HG03571 (cell line): ENCODE data around the gene FSD2.

Source experiments
- ATAC-seq: cut with Tn5 transposase; IDR thresholded peaks from one replicate; pipeline ENCODE4 v1.9.1; 2021; ENCODE audit not compliant: unreplicated experiment

The FSD2 gene

DNA sequence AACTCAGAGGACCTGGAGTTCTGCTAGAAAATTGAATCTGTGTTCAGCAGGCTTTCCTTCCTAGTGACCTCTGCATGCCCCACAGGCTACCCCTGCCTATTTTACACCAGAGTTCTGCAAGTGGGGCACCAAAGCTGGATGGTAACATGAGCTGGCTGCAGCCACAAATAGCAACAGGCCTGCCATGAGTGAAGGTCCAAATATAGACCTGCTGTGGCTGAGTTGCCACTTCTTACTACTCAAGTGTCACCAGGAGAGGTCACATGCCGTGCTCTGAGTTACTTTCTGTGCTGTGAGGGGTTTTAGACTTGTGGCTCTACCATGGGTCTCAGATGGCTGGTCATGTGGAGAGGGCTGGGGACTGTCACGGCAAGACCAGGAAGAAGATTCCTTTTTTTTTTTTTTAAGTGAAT, at the start of gene FSD2:
FSD2 (minus strand) TSS at position 76 of the 413 bp plus-strand sequence. CDS start 18,679 bp downstream, outside the sequence.
- ATAC-seq, result peak; percentile 57

GRCh38 chr15:82854554-82854953, 48.7 kb upstream of the FSD2 start:
- no peak for ATAC-seq

DNA sequence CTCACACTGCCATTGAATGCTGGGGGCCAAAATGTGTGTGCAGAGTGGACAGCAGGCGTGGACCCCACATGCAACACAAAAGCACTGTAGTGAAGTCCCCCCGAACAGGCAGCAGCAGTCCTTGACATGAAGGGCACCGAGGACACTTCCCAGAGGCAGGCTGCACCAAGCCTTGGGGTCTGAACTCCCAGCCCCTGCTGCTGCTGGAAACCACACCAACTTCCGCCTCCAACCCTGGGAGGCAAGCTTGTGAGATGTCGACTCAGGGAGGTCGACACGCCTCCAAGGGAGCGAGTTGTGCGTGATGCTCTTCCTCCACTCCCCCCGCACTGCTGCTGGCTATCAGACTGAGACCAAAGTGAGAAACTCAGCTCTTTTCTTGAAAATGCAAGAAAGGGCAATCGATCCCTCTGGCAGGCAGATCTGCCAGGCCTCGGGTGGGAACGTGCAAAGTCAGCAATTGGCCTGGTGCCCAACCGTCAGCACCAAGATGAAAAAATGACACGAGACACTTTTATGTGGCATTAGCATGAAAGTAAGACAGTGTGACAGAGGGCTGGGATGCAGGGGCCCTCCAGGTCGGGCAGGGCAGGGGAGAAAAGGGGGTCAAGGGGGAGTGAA, 47.2 kb upstream of the FSD2 start:
- no peak for ATAC-seq

GRCh38 chr15:82851981-82852511, 46.2 kb upstream of the FSD2 start:
- ATAC-seq, result no peak

DNA sequence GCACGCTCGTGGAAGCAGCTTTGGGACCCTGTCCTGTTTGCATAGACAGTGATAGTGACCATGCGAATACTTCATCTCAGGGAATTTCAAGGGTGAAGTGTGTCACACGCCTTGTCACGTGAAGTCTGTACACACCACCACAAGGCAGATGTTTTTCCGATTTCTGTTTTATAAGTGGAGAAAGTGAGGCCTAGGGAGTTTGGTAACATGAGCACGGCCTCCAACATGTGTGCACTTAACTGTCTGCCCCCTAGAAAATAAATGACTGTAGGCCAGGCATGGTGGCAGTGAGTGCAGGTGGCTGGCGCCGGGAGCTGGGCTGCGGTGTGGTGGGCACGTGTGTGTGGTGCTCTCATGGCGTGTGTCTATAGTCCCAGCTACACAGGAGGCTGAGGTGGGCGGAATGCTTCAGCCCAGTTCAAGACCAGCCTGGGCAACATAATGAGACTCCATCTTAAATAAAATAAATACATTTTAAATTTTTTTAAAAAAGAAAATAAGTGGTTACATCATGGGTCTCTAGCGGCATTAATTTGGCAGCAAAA, 45.5 kb upstream of the FSD2 start:
- no peak for ATAC-seq

- no peak for ATAC-seq
Measured at GRCh38 chr15:82850731-82851130, 44.9 kb upstream of the FSD2 start.

DNA sequence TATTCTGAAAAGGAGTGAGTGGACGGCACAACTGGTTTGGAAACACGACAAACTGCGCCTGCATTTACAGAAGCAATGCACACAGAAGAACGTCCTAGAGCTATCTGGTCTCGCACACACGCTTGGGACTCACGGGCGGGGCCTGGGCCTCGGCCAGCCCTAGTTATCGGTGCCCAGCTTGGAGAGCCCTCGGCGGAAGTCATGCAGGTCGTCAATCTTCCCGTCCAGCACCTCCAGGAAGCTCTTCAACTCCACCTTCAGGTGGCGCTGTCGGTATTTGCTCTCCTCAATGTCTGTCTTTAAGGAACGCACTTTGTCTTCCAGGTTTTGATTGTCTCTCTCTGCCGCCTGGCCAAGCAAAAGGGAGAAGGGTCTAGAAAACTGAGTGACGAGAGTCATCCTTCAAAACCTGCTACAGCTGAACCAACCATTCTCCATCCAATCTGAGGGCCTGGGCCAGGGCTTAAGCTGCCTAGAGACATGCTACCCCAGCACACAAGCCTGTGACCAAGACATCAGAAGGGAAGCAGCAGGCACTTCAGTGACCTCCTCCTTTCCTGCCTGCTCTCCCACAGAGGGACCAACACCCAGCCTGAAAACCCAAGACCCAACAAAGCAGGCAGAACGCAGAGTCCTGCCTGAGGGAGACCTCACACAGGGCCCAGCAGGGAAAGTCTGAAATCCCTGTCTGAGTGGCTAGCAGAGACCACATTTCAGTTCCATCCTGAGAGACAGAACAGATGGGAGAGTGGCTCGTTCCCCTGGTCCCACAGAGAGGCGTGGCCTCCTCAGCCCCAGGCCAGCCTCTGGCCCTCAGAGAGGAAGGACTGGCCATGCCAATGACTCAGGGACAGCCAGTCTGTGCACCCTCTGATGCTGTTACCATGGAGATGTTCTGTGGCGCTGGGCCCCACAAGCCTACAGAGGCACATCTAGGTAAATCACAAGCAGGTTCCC, 44.0 kb upstream of the FSD2 start:
- no peak for ATAC-seq

DNA sequence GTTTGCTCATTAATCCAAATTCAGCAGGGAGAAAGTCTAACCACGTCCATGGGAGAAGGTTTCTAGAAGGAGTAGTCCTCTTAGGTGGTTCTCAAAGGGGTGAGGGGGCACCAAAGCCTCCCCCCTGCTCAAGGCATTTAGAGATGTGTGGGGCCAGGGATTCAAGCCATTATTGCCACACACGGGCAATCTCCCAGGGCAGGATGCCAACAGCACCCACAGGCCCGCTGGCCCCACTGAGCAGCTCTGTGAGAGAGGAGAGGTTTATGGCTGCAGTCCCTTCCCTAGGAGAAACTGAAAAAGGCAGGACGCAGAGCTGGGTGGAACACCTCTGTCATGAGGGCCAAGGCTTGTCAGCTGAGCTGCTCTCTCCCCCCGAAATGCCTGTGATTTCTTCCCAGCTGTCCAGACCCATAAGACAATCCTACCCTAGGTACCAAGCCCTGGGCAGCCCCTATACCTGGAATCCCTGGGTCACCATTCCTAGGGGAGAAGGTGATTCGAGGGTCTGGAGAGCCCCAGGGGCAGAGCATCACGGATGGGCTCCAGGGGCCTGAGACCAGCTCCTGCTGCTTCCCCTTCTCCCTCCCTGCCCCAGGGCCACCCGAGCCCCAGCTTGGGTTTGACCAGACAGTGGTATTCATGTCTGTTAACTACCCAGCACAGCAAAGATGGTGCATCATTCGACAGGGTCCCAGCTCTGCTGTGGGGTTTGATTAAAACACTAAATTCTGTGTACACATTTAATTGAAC, 42.5 kb upstream of the FSD2 start:
- no peak for ATAC-seq

DNA sequence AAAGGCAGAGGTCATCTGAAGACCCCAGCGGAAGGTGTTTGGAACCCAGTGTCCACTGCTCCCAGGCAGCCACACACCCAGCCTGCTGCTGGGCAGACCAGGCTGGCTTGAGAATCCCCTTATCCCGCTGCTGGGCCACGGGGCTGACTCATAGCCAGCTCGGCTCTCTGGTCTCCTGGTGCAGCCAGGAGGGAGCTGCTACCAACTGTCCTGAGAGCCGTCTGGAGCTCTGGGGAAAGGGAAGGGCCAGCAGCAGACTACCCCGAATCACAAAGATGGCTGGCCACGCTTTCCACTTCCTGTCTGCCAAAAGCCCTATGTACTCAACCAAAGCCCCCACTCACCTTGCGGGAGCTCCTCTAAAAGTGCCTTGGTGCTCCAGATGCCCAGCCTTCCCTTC, 41.8 kb upstream of the FSD2 start:
- ATAC-seq, result no peak

DNA sequence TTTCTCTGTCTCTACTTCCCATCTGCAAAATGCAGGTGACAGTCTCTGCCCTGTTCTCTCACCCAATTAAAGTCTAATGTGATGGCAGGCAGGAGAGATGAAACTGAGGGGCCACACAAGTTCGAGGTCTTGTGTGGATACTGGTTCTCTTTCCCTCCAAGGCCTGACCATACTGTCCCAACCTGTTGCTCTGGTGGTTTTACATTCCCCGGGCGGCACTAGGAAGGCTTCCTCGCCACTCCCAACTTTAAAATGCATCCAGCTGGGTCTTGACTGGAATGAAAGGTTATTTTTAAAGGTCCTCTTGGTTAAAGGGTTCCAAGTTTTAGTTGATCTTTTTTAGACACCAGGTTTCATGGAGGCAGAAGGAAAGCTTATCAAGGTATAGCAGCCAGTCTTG, 40.8 kb upstream of the FSD2 start:
- no peak for ATAC-seq

GRCh38 chr15:82845686-82846085, 39.8 kb upstream of the FSD2 start:
- ATAC-seq, result no peak

DNA sequence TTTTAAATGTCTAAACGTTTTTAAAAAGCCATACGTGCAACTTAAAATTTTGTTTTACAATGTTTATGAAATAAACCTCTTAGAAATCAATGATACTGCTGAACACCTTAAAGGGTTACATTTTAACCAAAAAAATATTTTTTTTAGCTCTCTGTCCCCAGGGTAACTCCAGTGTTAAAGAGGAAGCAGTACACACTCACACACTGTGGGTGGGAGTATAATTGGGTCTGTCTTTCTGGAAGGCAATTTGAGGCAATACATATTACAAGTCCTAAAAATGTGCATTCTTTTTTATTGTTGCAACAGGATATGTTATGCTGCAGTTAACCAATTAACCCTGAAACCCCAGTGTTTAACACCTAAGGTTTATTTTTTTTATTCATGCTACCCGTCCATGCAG, 37.7 kb upstream of the FSD2 start:
- ATAC-seq, result no peak

- no peak for ATAC-seq
Measured at GRCh38 chr15:82840166-82840565, 34.3 kb upstream of the FSD2 start.

DNA sequence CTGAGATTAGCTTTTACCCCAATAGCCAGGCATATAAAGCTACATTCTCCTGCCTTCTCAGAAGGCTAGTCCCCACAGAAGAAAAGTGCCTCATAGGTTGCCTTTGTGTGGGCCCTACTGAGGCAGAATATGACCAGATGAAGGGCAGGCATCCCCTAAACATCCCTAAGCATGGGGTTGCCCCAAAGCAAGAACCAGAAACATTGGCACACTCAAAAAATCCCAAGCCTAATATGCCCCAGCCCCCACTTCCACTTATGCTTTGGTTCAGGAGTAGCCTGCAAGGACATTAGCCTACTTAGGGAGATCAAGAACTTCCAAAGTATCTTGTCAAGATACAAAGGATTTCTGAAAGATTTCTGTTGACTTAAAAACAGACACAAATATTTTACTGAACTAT, 33.3 kb upstream of the FSD2 start:
- ATAC-seq, result no peak

DNA sequence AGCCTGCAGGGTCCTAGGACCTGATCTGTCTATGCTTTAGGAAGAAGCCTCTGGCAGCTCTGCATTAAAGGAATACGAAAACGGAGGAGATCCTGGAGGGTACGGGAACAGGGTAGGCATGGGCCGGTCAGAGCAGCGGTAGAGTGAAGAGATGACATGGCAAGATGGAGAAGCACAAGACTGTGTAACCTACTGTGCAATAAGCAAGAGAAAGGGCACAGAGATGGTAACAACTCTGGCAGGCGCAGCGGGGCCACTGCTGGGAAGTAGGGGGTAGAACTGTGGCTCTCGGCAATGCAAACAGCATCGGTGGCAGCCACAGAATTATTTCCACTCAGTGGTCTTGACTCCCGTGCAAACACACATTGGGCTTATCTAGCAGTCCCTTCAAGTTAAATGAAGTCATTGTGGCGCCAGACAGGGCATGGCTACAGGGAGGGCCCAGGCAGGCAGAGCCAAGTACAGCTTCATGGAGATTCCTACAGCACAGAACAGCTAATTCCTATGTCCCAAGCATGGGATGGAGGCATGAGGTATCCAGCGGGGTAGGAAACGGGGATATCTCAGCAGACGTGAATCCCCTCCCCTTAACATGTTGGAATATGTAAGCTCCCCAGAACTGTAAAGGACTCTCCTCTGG, 32.3 kb upstream of the FSD2 start:
- no peak for ATAC-seq

GRCh38 chr15:82835391-82835917, 29.6 kb upstream of the FSD2 start:
- no peak for ATAC-seq

DNA sequence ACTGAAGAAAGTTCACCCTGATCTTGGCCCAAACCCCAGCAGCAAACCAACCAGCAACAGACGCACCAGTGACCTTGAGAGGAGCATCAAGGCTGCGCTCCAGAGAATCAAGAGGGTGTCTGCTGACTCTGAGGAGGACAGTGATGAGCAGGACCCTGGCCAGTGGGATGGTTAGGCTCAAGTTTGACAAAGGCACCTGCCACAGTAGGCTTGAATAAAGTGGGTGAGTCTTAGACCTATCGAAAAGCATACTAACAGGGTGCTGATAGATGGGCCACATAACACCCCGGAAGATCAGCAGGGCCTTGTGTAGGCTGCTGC, 27.5 kb upstream of the FSD2 start:
- ATAC-seq, result no peak

GRCh38 chr15:82832601-82833361, 26.9 kb upstream of the FSD2 start:
- peak; percentile 83 for ATAC-seq

DNA sequence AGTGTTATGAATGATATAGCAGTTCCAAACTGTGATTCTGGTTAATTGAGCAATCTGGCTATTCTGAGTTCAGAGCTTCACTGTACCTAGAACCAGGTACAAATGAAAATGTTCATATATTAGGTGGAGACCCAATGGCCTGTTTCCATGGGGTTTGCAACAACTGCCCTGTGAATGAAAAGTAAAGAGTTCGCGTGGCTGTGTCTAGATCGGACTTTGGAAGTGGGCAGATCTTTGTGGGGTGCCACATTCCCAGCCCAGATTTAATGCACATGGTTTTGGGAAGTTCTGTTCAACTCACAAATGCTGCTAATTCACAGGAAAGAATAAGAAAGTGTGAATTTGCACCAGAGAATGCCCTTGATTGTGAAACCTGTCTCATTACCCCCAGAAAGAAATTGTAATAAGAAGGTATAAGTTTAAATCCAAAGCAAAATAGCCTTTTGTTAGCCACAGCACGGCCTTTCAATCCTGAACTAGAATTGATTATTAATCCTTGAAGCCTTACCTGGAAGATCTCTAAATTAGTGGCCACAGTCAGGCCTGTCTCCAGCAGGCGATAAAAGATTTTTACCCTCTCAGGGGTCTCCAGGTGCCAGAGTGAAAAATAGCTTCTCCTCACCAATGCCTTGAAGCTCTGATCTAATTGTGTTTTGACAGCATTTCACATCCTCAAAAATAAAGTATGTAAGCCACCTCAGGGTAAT, 26.2 kb upstream of the FSD2 start:
- peak; percentile 7 for ATAC-seq
